K562 (cell line): ENCODE measurements around the gene TYRP1. TPM values are rescaled to one million over a fixed set of nuclear protein-coding genes. Genes with fewer than 3 reads are reported as not detected.

ENCODE experiments used
- ATAC-seq: fragments of 200-7000 bp; cut with Tn5 transposase; 3 replicates; pipeline ENCODE4 v1.9.1; 2020; ENCODE audit warnings: moderate library complexity
- BruUV-seq: library from RNA; stranded (reverse); fragments of 400-500 nt; replicated peaks from 2 replicates; lab custom pipeline; 2021; lab: Mats Ljungman, UMichigan
- CTCF ChIA-PET: fragments of 300-600 bp; formaldehyde crosslinking; extraction: SDS; loops from one replicate; lab custom pipeline; 2021; ENCODE audit warnings: low intra/inter-chr PET ratio; lab: Yijun Ruan, JAX
- POLR2A ChIA-PET: fragments of 300-600, 350-650 bp; sonication (Branson Sonifier 250); formaldehyde crosslinking; extraction: SDS; loops from one replicate; lab custom pipeline; 2021; ENCODE audit warnings: antibody characterized with exemption, inconsistent platforms; lab: Yijun Ruan, JAX
- DNase-seq, 4 experiments: peaks; one replicate each; pipeline versions ENCODE4 v3.0.0 to v3.0.0-alpha.2; 2011 to 2018; ENCODE audit warnings: low spot score in 3 of 4, mixed read lengths in 3 of 4; ENCODE audit errors: extremely low read depth in 1 of 4
- FAIRE-seq: peaks from 2 replicates; lab custom pipeline; 2011; peaks lifted over from hg19 to GRCh38; lab: Jason Lieb, UNC
- H2AFZ ChIP-seq: 2 replicates; pipeline ENCODE4 v1.6.0; 2011; ENCODE audit warnings: low read depth, low read length, control low read depth, inconsistent platforms
- H3K27ac ChIP-seq: fragments of 200-600 bp; 3 replicates; pipeline ENCODE4 v1.8.0; 2011; ENCODE audit warnings: low read depth, mild to moderate bottlenecking, control low read depth, inconsistent platforms, low read length, moderate library complexity, mixed read lengths; ENCODE audit errors: extremely low read depth
- H3K27me3 ChIP-seq, 2 experiments: fragments of 300-600 bp in 1 of 2; 2 replicates in 1 of 2; 3 replicates in 1 of 2; pipeline versions ENCODE4 v1.6.0 to v1.8.0; 2011; ENCODE audit warnings: inconsistent platforms in 2 of 2, low read length in 2 of 2, mild to moderate bottlenecking in 1 of 2, mixed read lengths in 1 of 2, moderate library complexity in 1 of 2; ENCODE audit not compliant: control insufficient read depth in 2 of 2, insufficient read depth in 2 of 2
- H3K36me3 ChIP-seq: fragments of 300-600 bp; 3 replicates; pipeline ENCODE4 v1.8.0; 2011; ENCODE audit warnings: mild to moderate bottlenecking, low read length, inconsistent platforms; ENCODE audit not compliant: control insufficient read depth, insufficient read depth
- H3K4me1 ChIP-seq, 2 experiments: fragments of 200-600 bp in 1 of 2; replicated peaks in 1 of 2; 2 replicates in 1 of 2; 3 replicates in 1 of 2; pipeline versions ENCODE4 v1.5.1 to v1.8.0; 2011; ENCODE audit warnings: inconsistent platforms in 2 of 2, low read length in 2 of 2, mild to moderate bottlenecking in 1 of 2, mixed read lengths in 1 of 2, moderate library complexity in 1 of 2; ENCODE audit not compliant: control insufficient read depth in 2 of 2, insufficient read depth in 2 of 2
- H3K4me2 ChIP-seq: 2 replicates; pipeline ENCODE4 v1.6.1; 2011; ENCODE audit warnings: low read length, control low read depth, inconsistent platforms, mixed read lengths; ENCODE audit not compliant: insufficient read depth
- H3K4me3 ChIP-seq: fragments of 200-600 bp; sonication (generic), shearing (Covaris generic); 2 replicates; pipeline ENCODE4 v1.5.1; 2016; ENCODE audit warnings: control low read depth, inconsistent platforms
- H3K79me2 ChIP-seq: fragments of 200-600 bp; 3 replicates; pipeline ENCODE4 v1.8.0; 2011; ENCODE audit warnings: low read length, inconsistent platforms; ENCODE audit not compliant: control insufficient read depth, insufficient read depth
- H3K9ac ChIP-seq, 2 experiments: 2 replicates each; pipeline versions ENCODE4 v1.6.0 to v1.6.1; 2011; ENCODE audit warnings: low read depth in 2 of 2, low read length in 2 of 2, control low read depth in 1 of 2, inconsistent platforms in 1 of 2, mild to moderate bottlenecking in 1 of 2, mixed read lengths in 1 of 2; ENCODE audit not compliant: insufficient read depth in 1 of 2
- H3K9me1 ChIP-seq: one replicate; pipeline ENCODE4 v1.6.0; 2011; ENCODE audit warnings: inconsistent platforms, mild to moderate bottlenecking, low read length, moderate library complexity; ENCODE audit not compliant: control insufficient read depth, insufficient read depth
- H3K9me3 ChIP-seq: replicated peaks from 2 replicates; pipeline ENCODE4 v1.5.1; 2011; ENCODE audit warnings: low read depth, low read length, inconsistent platforms; ENCODE audit not compliant: control insufficient read depth, insufficient read depth
- H4K20me1 ChIP-seq: replicated peaks from 2 replicates; pipeline ENCODE4 v1.6.1; 2011; ENCODE audit warnings: low read length, inconsistent platforms, mixed read lengths; ENCODE audit not compliant: control insufficient read depth, insufficient read depth
- CBX1 ChIP-seq: sonication (generic); IDR thresholded peaks from 2 replicates; pipeline ENCODE4 v1.6.1; 2016; ENCODE audit warnings: antibody characterized with exemption, low read depth, mild to moderate bottlenecking
- MYNN ChIP-seq, 2 experiments: sonication (generic); formaldehyde crosslinking in 1 of 2; IDR thresholded peaks; 2 replicates each; pipeline versions ENCODE4 v1.5.0 to v1.6.1; 2016 to 2020; ENCODE audit warnings: antibody characterized with exemption in 1 of 2, missing genetic modification reagents in 1 of 2
- TAF15 ChIP-seq: fragments of 200-400 bp; formaldehyde crosslinking; IDR thresholded peaks from 2 replicates; pipeline ENCODE4 v1.6.1; 2017; ENCODE audit warnings: mild to moderate bottlenecking, low read depth, low read length, moderate library complexity
- ZFX ChIP-seq: sonication (generic); formaldehyde crosslinking; IDR thresholded peaks from 2 replicates; pipeline ENCODE4 v1.8.0; 2022; ENCODE audit warnings: mild to moderate bottlenecking, missing genetic modification reagents, moderate library complexity
- ZNF274 ChIP-seq: IDR thresholded peaks from 2 replicates; pipeline ENCODE4 v1.6.1; 2011; ENCODE audit warnings: low read depth, mild to moderate bottlenecking, low read length, moderate library complexity, borderline replicate concordance
- ZNF311 ChIP-seq: fragments of 250-450 bp; sonication (Bioruptor Pico); IDR thresholded peaks from 2 replicates; pipeline ENCODE4 v1.4.0; 2020; ENCODE audit warnings: mild to moderate bottlenecking, moderate library complexity
- ZNF707 ChIP-seq: fragments of 250-450 bp; sonication (Bioruptor Pico); conservative IDR thresholded peaks from 2 replicates; pipeline ENCODE4 v1.8.0; 2022; ENCODE audit warnings: inconsistent platforms, mild to moderate bottlenecking, moderate library complexity
- ZNF766 ChIP-seq: fragments of 200-800 bp; sonication (Bioruptor generic); conservative IDR thresholded peaks from 2 replicates; pipeline ENCODE4 v1.6.1; 2016; ENCODE audit warnings: missing genetic modification characterization, missing compliant biosample characterization
- ZZZ3 ChIP-seq: fragments of 450-650 bp; IDR thresholded peaks from 2 replicates; pipeline ENCODE4 v1.6.1; 2016; ENCODE audit warnings: antibody characterized with exemption, mild to moderate bottlenecking, moderate library complexity
- WGBS: fragments of 100-300 bp; shearing (Covaris generic); methylation state at CpG from one replicate; pipeline ENCODE4 v1.1.6; 2016; ENCODE audit warnings: low coverage, mixed read lengths; ENCODE audit not compliant: insufficient coverage; ENCODE audit errors: missing lambda C conversion rate; 5-methylcytosine and 5-hydroxymethylcytosine counted together
- in situ Hi-C: fragments of 300-500 bp; cut with MboI; formaldehyde crosslinking; loops from 4 replicates; pipeline ENCODE4 v1.15.0; 2018; ENCODE audit warnings: inconsistent platforms, mixed read lengths
- intact Hi-C: fragments of 100-400 bp; cut with micrococcal nuclease; formaldehyde crosslinking; loops from 2 replicates; pipeline ENCODE4 v1.14.2; 2022
- polyA plus RNA-seq, 8 experiments: library from polyadenylated mRNA; depleted of rRNA in 4 of 8; stranded (reverse) in 5 of 8; unstranded in 3 of 8; fragments of >200 nt; fragmentation: Nextera tagmentation in 2 of 8; fragmentation: Illumina TruSeq in 1 of 8; extraction: Ambion mirVana in 2 of 8; extraction: Trizol in 1 of 8; gene quantifications; 2 replicates each; pipeline versions ENCODE4 v1.2.1 to v1.2.3, GENCODE V29; 2011 to 2014; ENCODE audit warnings: inconsistent platforms in 1 of 8, missing spikeins in 1 of 8
- total RNA-seq, 7 experiments: library from RNA; depleted of rRNA in 6 of 7; stranded (reverse); fragments of >200 nt in 6 of 7; fragmentation: Illumina TruSeq in 2 of 7; extraction: Trizol in 2 of 7; gene quantifications; 2 replicates each; pipeline versions ENCODE4 v1.2.1 to v1.2.3, GENCODE V29; 2011 to 2021; ENCODE audit warnings: low replicate concordance in 1 of 7
- TF ChIP-seq, protein P1 (sequence below): fragments of 450-650 bp; IDR thresholded peaks from one replicate; pipeline ENCODE4 v1.6.1; 2018; ENCODE audit warnings: mild to moderate bottlenecking, moderate library complexity; ENCODE audit not compliant: partially characterized antibody
- TF ChIP-seq, protein P2 (sequence below), 2 experiments: fragments of 450-650 bp in 1 of 2; sonication (generic) in 1 of 2; formaldehyde crosslinking in 1 of 2; IDR thresholded peaks; 2 replicates each; pipeline versions ENCODE4 v1.7.1 to v1.9.0; 2016 to 2022; ENCODE audit warnings: inconsistent platforms in 1 of 2, mild to moderate bottlenecking in 1 of 2, missing genetic modification reagents in 1 of 2
- TF ChIP-seq, protein P3 (sequence below): fragments of 250-450 bp; sonication (Bioruptor Pico); IDR thresholded peaks from 2 replicates; pipeline ENCODE4 v1.5.0; 2021

TYRP1 gene
- total and polyA plus RNA-seq, 9 of the 15 experiments (the other 6 are each of a cell fraction or from before 2014, with no cell fraction given), result not detected

DNA sequence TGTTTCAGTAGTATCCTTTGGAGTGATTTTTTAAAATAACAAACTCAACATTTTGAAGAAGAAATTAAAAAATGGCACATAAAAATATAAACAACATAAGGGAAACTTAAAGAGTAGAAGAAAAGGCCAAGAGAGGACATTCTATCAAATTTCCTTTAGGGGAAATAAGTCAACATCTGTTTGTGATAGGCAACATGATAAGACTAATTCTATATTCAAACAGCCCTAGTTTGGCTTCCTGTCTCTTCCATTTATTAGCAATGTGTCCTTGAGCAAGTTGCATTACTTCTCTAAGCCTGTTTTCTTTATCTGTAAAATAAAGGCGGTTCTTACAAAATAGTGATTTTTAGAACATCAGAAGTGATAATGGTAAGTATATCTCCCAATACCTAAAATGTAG lies 24.7 kb downstream of the TYRP1 start:
- H3K9ac ChIP-seq, result no peak overlapping the region
- no peaks in the 10 kb centered on the region for H3K79me2 ChIP-seq
- H2AFZ ChIP-seq, result no peak overlapping the region
- in situ Hi-C loops (no loop called here), intact Hi-C loops (loop anchor here (5.0 kb wide), 1 partner anchor 369 kb away; no protein-coding TSS in a partner anchor)
- no peak overlapping the region for H3K27ac ChIP-seq
- no peaks in the 10 kb centered on the region for H3K9me3 ChIP-seq
- 0% methylated on average over 1 of the region's 1 CpG for WGBS
- no peak overlapping the region for H3K4me2 ChIP-seq
- H3K36me3 ChIP-seq, result no peaks in the 10 kb centered on the region
- CTCF ChIA-PET, result no interaction called here
- no peak overlapping the region for H3K4me3 ChIP-seq
- H4K20me1 ChIP-seq, result no peaks in the 10 kb centered on the region
- BruUV-seq, result no TSS peak
- POLR2A ChIA-PET, result no interaction called here
- no peaks in the 10 kb centered on the region for H3K9me1 ChIP-seq
- FAIRE-seq (no peak), ATAC-seq (no peak), DNase-seq (no peak)
- no peaks in the 10 kb centered on the region for H3K27me3 ChIP-seq
- no peaks in the 10 kb centered on the region for H3K4me1 ChIP-seq
- TF ChIP-seq ZNF707 (CRISPR knock-in tag) (no peak), ZNF311 (CRISPR knock-in tag) (no peak), ZNF274 (no peak), TAF15 (no peak), MYNN (IDR thresholded peaks at IDR 0.05) (no peak), MYNN (CRISPR knock-in tag; IDR thresholded peaks at IDR 0.05) (no peak), ZFX (CRISPR knock-in tag) (no peak), ZZZ3 (no peak), ZNF766 (CRISPR knock-in tag) (no peak), CBX1 (no peak)
- TF ChIP-seq, protein P1, sequence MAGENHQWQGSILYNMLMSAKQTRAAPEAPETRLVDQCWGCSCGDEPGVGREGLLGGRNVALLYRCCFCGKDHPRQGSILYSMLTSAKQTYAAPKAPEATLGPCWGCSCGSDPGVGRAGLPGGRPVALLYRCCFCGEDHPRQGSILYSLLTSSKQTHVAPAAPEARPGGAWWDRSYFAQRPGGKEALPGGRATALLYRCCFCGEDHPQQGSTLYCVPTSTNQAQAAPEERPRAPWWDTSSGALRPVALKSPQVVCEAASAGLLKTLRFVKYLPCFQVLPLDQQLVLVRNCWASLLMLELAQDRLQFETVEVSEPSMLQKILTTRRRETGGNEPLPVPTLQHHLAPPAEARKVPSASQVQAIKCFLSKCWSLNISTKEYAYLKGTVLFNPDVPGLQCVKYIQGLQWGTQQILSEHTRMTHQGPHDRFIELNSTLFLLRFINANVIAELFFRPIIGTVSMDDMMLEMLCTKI, result no peak
- TF ChIP-seq, protein P2, sequence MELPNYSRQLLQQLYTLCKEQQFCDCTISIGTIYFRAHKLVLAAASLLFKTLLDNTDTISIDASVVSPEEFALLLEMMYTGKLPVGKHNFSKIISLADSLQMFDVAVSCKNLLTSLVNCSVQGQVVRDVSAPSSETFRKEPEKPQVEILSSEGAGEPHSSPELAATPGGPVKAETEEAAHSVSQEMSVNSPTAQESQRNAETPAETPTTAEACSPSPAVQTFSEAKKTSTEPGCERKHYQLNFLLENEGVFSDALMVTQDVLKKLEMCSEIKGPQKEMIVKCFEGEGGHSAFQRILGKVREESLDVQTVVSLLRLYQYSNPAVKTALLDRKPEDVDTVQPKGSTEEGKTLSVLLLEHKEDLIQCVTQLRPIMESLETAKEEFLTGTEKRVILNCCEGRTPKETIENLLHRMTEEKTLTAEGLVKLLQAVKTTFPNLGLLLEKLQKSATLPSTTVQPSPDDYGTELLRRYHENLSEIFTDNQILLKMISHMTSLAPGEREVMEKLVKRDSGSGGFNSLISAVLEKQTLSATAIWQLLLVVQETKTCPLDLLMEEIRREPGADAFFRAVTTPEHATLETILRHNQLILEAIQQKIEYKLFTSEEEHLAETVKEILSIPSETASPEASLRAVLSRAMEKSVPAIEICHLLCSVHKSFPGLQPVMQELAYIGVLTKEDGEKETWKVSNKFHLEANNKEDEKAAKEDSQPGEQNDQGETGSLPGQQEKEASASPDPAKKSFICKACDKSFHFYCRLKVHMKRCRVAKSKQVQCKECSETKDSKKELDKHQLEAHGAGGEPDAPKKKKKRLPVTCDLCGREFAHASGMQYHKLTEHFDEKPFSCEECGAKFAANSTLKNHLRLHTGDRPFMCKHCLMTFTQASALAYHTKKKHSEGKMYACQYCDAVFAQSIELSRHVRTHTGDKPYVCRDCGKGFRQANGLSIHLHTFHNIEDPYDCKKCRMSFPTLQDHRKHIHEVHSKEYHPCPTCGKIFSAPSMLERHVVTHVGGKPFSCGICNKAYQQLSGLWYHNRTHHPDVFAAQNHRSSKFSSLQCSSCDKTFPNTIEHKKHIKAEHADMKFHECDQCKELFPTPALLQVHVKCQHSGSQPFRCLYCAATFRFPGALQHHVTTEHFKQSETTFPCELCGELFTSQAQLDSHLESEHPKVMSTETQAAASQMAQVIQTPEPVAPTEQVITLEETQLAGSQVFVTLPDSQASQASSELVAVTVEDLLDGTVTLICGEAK (IDR thresholded peaks at IDR 0.05), result no peak
- TF ChIP-seq, protein P2 (CRISPR knock-in tag; IDR thresholded peaks at IDR 0.05), result no peak
- TF ChIP-seq, protein P3, sequence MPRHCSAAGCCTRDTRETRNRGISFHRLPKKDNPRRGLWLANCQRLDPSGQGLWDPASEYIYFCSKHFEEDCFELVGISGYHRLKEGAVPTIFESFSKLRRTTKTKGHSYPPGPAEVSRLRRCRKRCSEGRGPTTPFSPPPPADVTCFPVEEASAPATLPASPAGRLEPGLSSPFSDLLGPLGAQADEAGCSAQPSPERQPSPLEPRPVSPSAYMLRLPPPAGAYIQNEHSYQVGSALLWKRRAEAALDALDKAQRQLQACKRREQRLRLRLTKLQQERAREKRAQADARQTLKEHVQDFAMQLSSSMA (CRISPR knock-in tag), result no peak
